Lower leg skin (tissue), 3 donors: ENCODE results near the gene PLOD3.

ENCODE experiments used
- POLR2A ChIP-seq, 2 donors: fragments of 450-650 bp; IDR thresholded peaks; one replicate each; pipeline ENCODE4 v1.6.1; 2016 to 2017; ENCODE audit warnings: antibody characterized with exemption in 2 of 2, mild to moderate bottlenecking in 1 of 2, moderate library complexity in 1 of 2
- TF ChIP-seq, protein P1 (sequence below), 3 donors: fragments of 450-650 bp; IDR thresholded peaks; one replicate each; pipeline ENCODE4 v1.5.1; 2016; ENCODE audit warnings: antibody characterized with exemption in 3 of 3, mild to moderate bottlenecking in 3 of 3, moderate library complexity in 2 of 3

- TF ChIP-seq, protein P1, sequence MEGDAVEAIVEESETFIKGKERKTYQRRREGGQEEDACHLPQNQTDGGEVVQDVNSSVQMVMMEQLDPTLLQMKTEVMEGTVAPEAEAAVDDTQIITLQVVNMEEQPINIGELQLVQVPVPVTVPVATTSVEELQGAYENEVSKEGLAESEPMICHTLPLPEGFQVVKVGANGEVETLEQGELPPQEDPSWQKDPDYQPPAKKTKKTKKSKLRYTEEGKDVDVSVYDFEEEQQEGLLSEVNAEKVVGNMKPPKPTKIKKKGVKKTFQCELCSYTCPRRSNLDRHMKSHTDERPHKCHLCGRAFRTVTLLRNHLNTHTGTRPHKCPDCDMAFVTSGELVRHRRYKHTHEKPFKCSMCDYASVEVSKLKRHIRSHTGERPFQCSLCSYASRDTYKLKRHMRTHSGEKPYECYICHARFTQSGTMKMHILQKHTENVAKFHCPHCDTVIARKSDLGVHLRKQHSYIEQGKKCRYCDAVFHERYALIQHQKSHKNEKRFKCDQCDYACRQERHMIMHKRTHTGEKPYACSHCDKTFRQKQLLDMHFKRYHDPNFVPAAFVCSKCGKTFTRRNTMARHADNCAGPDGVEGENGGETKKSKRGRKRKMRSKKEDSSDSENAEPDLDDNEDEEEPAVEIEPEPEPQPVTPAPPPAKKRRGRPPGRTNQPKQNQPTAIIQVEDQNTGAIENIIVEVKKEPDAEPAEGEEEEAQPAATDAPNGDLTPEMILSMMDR (IDR thresholded peaks at IDR 0.05): no peak
- no peak for TF ChIP-seq POLR2A (IDR thresholded peaks at IDR 0.05)
Observed at GRCh38 chr7:101239951-101240220, 22.5 kb upstream of the PLOD3 start.
